Myometrial cell (primary cell): ENCODE results near the gene ABI3. TPM values are rescaled to one million over a fixed set of nuclear protein-coding genes. Genes with fewer than 3 reads are reported as not detected.

Experiments used
- total RNA-seq: library from RNA; depleted of rRNA; stranded (reverse); fragments of >200 nt; gene quantifications from 2 replicates; pipeline ENCODE4 v1.2.3, GENCODE V29; 2015

ABI3 gene, protein sequence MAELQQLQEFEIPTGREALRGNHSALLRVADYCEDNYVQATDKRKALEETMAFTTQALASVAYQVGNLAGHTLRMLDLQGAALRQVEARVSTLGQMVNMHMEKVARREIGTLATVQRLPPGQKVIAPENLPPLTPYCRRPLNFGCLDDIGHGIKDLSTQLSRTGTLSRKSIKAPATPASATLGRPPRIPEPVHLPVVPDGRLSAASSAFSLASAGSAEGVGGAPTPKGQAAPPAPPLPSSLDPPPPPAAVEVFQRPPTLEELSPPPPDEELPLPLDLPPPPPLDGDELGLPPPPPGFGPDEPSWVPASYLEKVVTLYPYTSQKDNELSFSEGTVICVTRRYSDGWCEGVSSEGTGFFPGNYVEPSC
- total RNA-seq: not detected in 2 replicates

GRCh38 chr17:49210158-49211029 lies at the start of gene ABI3, which contains the start of gene GNGT2:
ABI3 (plus strand) TSS chr17:49210707; CDS start chr17:49210725, 18 bp downstream.
GNGT2 (minus strand) TSS chr17:49210574; CDS start chr17:49207422, 3,152 bp downstream.

GRCh38 chr17:49230636-49231562 lies 20.4 kb downstream of the ABI3 start, which contains the start of gene PHOSPHO1:
PHOSPHO1 (minus strand) TSS chr17:49230787; CDS start chr17:49226691, 4,096 bp downstream.

Other genes starting within 250 kb of the ABI3 start
- not detected in 2 replicates for gene GIP, start 242.1 kb upstream of the ABI3 start, total RNA-seq
- gene IGF2BP1, start 213.3 kb upstream of the ABI3 start, total RNA-seq: 0.86 and 1.9 TPM in 2 replicates
- gene B4GALNT2, start 77.9 kb upstream of the ABI3 start, total RNA-seq: not detected in 2 replicates
- not detected in 2 replicates for gene GNGT2, start 133 bp upstream of the ABI3 start, total RNA-seq
- gene PHOSPHO1, start 20.1 kb downstream of the ABI3 start, total RNA-seq: not detected in 2 replicates
- gene ZNF652, start 151.5 kb downstream of the ABI3 start, total RNA-seq: 3.5 and 4.4 TPM in 2 replicates
- gene PHB1, start 204.2 kb downstream of the ABI3 start, total RNA-seq: 214 and 233 TPM in 2 replicates